HS-27A (cell line): ENCODE results near the gene SNX5.
A peak's percentile ranks its signal among the peaks of the same experiment; 100 is the strongest.

Experiments used
- DNase-seq: peaks from one replicate; pipeline ENCODE4 v3.0.0-alpha.2; 2012; ENCODE audit warnings: low read depth, missing footprints

SNX5 gene

GRCh38 chr20:17992847-17993513 lies 24.4 kb upstream of the SNX5 start:
- no peak for DNase-seq

DNA sequence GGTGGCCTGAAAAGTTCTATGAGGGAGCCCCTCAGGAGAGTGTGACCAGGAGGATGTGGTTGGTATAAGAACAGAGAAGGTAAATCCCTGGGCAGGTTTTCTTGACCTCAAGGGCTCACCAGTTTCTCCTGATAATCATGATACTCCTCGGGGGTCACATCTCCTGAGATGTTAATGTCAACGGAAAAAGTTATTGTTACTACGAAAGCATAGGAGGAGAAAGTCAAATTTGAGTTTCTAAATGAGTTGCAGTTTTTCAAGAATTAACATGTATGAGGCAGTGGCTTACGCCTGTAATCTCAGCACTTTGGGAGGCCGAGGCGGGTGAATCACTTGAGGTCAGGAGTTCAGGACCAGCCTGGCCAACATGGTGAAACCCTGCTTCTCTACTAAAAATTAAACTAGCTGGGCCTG lies 23.6 kb upstream of the SNX5 start:
- no peak for DNase-seq

DNA sequence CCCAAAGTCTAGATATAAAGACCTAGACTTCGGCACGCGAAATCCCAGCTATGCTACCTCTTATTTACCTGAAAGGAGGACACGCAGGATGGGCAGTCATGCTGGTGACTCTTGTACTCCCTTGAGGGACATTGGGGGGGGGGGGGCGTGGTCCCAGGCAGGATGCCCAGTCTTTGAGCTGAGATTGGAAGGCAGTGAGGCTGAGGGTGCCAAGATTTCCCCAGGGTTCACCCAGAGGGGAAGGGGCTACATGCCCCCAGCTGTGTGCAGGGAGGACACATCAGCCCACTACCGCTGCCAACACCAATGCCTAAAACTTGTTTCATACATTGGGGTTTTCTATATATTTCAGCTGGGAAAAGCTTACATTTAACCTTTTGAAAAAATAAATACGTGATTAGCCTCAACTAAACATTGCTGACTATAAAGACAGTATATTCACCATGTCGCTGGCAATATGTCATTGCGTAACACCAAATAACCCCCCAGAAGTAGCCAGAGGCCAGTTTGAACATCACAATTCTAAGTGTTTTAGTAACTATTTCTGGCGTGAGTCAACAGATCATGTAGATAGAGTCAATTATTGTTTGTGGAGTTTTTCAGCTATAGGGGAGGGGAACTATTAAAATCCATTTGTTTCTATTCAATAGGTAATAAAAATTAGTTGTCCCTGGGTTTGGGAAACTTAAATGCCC lies 21.8 kb upstream of the SNX5 start:
- DNase-seq, result no peak

- no peak for DNase-seq
Observed at GRCh38 chr20:17987988-17988387, 19.4 kb upstream of the SNX5 start.

GRCh38 chr20:17985388-17986018 lies 16.9 kb upstream of the SNX5 start:
- no peak for DNase-seq

DNA sequence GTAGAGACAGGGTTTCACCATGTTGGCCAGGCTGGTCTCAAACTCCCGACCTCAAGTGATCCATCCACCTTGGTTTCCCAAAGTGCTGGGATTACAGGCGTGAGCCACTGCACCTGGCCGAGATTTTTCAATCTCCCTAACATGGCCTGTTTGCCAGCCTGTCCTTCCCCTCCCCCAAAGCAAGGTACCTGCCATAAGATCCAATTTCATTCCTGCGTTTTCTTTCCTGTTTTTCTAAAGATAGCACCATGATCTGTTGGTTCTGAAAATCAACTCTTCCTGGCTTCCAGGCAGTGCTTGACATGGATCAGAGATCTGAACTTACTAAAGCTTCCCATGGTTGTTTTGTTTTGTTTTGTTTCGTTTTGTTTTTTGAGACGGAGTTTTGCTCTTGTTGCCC lies 7.7 kb upstream of the SNX5 start:
- no peak for DNase-seq

- DNase-seq, result no peak
Observed at GRCh38 chr20:17972121-17972520, 3.5 kb upstream of the SNX5 start.

DNA sequence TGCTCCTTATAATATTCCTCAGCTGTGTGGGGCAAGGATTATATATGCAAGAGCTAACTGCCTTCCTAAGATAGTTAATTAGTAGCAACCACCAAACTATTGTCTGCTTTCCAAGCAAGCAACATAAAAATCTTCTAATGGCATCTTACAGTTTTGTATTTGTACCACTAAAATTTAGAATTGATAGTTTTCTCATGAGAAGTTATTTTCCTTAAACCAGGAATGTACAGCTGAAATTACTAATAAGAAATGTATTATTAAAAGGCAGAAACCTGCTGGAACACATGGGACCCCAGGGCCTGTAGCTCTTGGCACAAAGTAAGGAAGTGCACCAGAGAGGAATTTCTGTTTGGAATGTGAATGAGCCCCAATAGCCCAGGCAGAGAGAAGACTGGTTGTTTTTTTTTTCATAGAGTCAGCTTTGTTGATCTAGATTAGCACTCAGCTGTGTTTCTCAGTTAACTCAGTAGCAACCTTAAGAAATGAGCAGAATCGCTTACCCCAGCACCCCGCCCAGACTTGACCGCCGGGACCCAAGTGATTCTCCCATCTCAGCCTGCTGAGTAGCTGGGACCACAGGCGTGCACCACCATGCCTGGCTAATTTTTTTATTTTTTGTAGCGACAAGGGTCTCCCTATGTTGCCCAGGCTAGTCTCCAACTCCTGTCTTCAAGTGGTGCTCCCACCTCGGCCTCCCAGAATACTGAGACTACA lies 2.9 kb upstream of the SNX5 start:
- peak; percentile 63 for DNase-seq

DNA sequence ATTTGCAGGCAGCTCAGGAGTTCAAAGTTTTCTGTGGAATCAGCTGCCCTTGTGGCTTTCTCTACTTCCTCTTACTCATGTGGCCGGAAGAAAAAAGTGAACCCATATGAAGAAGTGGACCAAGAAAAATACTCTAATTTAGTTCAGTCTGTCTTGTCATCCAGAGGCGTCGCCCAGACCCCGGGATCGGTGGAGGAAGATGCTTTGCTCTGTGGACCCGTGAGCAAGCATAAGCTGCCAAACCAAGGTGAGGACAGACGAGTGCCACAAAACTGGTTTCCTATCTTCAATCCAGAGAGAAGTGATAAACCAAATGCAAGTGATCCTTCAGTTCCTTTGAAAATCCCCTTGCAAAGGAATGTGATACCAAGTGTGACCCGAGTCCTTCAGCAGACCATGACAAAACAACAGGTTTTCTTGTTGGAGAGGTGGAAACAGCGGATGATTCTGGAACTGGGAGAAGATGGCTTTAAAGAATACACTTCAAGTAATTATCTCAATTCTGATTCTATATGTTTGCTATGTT lies 1.4 kb upstream of the SNX5 start:
- no peak for DNase-seq

GRCh38 chr20:17969278-17969883 lies 787 bp upstream of the SNX5 start:
- peak; percentile 52 for DNase-seq

DNA sequence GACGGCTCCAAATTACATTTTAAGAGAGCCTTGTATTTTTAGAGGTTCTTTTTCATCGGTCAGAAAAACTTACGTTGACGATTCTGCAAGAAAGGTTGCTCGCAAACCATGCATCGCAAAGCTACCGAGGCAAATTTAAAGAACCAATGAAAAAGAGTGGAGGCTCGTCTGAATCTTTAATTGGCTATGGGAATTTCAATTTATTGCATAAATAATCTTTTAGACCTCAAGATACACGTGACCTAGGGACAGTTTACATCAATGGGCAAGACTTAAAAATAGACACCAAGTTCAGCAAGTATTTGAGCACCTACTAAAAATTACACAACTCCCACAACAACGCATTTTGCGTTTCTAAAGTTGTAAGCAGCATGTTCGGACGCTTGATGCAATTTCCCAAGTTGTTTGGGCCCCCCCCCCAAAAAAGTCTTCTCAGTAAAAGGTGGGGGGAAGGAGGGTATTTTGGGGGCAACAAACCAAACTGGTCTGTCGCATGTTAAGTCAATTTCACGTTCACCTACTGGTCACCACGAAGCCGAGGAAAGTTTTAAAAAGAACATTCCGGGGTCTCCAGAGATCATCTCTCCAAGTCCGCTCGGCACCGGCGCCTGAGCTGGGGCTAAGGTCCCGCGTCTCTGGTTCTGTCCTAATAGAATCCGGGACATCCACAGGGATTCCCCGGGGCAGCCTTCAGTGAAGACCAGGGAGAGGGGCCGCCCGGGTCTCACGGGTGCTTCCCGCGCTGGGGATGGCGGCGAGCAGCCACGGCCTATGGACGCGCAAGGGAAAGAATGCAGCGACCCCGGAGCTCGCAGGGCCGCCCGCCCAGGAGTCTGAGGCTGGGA lies 851 bp downstream of the SNX5 start:
- no peak for DNase-seq

DNA sequence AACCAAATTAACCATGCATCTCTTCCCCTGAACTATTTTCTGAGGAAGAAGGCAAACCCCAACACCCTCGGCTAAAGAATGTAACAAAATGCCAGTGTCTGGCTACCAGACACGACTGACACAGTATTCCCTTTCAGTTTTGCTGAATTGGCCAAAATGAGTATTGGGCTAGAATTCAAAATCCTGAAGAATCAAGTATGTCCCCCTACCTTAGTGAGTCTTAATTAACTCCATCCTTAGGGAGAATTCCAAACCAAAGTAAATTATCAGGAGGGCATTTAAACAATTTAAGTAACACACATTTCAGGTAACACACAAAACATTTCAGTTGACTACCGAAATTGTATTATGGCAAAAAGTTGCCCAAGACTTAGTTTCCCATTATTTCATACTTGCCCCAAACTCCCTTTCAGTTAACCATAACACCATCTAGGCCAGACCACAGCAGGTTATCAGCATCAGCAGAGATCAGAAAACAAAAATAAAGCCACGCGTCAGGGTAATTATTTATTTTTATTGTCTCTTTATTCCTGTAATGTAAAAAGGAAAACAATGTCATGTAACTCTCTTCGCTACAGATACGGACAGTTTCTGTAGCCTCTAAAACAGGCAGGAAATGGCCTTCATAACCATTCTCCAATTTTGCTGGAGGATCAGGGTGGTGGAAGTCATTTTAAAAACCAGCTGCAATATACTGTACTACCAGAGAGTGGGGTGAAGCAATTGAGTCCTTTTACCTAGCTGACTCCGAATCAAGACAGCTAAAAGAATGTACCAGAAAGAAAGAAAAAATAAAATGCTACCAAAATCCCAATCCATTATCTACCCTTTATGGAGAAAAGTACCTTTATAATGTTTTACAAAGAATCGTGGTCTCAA lies 1.9 kb downstream of the SNX5 start:
- DNase-seq, result no peak

GRCh38 chr20:17965042-17965697 lies 3.4 kb downstream of the SNX5 start:
- DNase-seq, result no peak

DNA sequence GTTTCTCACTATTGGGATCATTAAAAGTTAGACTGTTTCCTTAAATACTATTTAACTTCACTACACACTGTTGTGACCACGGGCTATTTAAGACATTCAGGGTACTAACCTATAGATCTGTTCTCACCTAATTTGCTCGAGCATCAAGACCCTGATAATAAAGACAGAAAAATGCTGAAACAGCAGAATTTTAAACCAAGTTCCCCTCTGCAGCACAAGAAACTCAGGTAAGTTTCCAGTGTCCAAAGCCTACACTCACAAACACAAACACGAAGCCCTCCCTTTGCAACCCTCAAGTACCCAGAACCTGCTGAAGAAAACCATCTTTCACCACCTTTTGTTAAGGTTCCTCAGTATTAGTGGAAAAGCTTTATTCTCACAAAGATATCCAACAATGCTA lies 4.0 kb downstream of the SNX5 start:
- no peak for DNase-seq

DNA sequence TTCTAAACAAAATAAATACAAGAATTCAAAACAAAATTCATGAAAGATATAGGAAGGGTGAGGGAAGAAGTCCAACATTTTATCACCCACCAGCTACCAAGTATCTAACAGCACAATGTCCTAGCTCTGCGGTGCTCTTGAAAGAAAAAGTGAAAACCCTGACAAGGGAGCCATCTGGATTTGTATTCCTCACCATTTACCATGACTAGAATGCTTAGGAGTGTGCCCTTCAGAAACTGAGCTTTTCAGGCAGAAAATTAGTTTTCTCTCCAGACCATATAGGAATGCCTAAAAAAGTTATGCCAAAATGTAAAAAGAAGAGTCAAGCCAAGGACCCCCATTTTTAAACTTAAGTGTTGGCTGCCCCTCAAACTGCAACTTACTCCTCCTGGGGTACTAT lies 4.5 kb downstream of the SNX5 start:
- DNase-seq, result no peak

DNA sequence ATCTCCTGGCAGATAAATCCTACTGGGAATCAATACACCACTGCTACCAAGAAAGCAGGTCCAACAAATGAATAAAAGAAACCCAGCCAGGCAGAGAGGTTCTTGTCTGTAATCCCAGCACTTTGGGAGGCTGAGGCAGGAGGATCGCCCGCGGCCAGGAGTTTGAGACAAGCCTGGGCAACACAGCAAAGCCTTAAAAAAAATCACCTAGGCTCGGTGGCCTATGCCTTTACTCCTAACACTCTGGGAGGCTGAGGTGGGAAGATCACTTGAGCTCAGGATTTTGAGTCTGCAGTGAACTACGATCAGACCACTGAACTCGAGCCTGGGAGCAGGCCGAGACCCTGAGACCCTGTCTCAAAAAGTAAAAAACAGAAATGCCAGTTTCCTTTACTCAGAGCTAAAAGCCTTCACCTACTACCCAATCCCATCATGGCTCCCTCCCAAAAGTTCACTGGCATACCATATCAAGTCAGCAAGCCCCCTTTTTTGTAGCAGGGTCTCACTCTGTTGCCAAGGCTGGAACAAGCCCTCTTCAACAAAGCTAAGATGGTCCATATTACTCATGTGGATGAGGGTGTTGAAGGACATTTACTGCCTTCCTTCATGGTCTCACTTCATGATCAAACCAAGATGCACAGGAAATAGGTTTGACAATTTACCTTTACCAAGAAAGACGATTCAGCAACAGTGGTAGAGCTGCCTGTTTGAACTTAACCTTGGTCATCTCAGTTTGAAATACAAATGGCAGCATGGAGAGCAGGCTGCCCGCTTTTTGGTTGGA lies 5.3 kb downstream of the SNX5 start:
- DNase-seq, result no peak

DNA sequence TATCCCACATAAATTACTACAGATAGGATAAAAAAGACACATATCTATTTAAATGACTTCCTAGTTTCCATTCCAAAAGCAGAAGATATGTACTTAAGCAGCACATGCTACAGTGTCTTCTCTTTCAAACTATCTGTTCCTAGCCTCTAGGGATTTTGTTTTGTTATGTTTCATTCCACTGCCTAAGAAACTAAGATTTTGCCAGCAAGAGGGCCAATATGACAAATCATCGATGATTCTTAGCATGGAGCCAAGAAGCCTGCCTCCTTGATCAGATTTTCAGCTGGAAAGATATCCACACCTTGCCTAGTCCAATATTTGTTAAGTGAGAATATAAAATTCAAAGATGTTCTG lies 7.0 kb downstream of the SNX5 start:
- no peak for DNase-seq

DNA sequence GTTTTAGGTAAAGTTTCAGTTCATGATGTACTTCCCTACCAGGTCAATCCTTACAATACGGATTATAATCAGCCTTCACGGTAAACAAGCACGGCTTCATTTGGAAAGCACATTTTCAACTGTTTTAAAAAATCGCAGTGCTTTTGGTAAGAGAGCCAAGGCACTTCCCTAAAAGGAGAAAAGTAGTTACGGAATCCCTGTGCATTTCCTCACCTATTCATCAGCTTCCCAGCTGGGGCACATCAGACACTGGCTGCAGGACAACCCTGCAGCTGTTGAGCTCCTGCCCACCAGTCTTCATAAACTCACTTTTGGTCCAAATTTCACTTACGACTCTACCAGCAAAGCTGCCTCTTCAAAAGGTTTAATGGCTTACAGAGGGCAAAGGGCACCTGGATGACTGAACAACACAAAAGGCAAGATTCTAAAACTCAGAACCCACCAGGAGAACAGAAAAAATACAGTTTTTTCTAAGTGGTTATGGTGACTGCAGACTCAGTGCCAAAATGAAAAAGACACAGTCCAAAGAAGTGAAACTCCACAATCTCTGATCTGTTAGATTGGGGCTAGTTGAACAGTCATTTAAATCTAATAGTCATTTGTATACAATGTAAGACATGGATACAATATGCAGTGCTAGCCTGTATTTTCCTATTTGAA lies 7.5 kb downstream of the SNX5 start:
- no peak for DNase-seq
